ENCODE data around the gene CAMTA1. TPM values are rescaled to one million over a fixed set of nuclear protein-coding genes. Genes with fewer than 3 reads are reported as not detected.

CAMTA1 gene
- polyA plus RNA-seq, 1 of the 3 experiments (the other 2 are of a cell fraction), result 63.1 TPM

DNA sequence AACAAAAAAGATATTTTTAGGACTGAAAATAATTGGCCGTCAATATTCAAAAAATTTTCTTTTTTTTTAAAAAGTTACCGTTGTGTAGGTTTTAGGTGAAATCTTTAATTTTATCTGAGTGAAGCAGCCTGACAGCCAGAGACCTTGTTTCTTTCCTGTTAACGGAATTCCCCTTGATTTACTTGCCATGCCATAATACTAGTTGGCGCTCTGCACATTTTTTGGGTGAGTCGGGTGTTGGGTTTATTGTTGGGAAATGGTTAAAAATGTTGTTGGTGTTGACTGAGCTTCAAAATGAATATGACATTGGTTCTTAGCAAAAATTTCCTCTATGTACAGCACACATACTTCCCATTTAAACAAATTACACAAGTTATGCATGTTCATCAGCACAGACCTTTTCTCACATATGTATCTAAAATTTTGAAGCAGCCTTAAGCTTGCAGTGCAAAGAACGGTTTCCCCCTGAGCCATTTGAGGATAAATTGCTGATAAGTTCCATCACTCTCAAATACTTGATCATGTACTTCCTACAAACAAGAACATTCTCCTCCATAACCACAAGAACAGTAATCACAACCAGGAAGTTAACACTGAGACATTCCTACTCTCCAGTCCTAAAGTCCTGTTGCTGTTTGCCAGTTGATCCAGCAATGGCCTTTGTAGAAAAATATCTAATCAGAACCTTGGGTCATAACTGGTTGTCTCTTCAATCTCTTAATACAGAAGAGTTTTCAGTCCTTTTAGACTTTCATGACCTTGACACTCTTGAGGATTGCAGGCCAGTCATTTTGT is 34.2 kb downstream of the CAMTA1 start:
- TF ChIP-seq MEF2A (IDR thresholded peaks at IDR 0.05; ENCODE audit: borderline replicate concordance, low read depth) (no peak), EZH2phosphoT487 (IDR thresholded peaks at IDR 0.05; ENCODE audit: borderline replicate concordance, low read depth) (no peak), NFIC (IDR thresholded peaks at IDR 0.05; ENCODE audit: borderline replicate concordance) (no peak), USF2 (IDR thresholded peaks at IDR 0.05; ENCODE audit: borderline replicate concordance, low read depth, low read length) (no peak), SMC3 (IDR thresholded peaks at IDR 0.05; ENCODE audit: low read depth, low read length) (no peak)
- TF ChIP-seq, protein P1, sequence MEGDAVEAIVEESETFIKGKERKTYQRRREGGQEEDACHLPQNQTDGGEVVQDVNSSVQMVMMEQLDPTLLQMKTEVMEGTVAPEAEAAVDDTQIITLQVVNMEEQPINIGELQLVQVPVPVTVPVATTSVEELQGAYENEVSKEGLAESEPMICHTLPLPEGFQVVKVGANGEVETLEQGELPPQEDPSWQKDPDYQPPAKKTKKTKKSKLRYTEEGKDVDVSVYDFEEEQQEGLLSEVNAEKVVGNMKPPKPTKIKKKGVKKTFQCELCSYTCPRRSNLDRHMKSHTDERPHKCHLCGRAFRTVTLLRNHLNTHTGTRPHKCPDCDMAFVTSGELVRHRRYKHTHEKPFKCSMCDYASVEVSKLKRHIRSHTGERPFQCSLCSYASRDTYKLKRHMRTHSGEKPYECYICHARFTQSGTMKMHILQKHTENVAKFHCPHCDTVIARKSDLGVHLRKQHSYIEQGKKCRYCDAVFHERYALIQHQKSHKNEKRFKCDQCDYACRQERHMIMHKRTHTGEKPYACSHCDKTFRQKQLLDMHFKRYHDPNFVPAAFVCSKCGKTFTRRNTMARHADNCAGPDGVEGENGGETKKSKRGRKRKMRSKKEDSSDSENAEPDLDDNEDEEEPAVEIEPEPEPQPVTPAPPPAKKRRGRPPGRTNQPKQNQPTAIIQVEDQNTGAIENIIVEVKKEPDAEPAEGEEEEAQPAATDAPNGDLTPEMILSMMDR (IDR thresholded peaks at IDR 0.05), result no peak
- no peak overlapping the region for H3K9ac ChIP-seq
- peaks cover 55% of the 10 kb centered on the region for H3K79me2 ChIP-seq (ENCODE audit: insufficient read depth)
- POLR2A ChIA-PET, result no interaction called here
- no peak overlapping the region for H3K4me3 ChIP-seq (ENCODE audit: low read depth in 2 of 2, low read length in 1 of 2)
- H3K4me2 ChIP-seq, result peak overlapping the region; percentile 6; the same call in 1 of the 2 replicates
- DNase-seq, result no peak
- H3K27ac ChIP-seq (ENCODE audit: low read depth in 2 of 2, low read length in 1 of 2), result peak overlapping the region; percentile 37 to 47; a peak in 3 of 4 replicates
- peaks cover 2 to 4% of the 10 kb centered on the region in 2 experiments for H3K36me3 ChIP-seq (replicated peaks in 1 of 2; ENCODE audit: control insufficient read depth in 1 of 2, insufficient read depth in 2 of 2, low read length in 1 of 2)
- no peak overlapping the region for H2AFZ ChIP-seq (ENCODE audit: low read depth)
- peaks cover 12% of the 10 kb centered on the region for H3F3A ChIP-seq (replicated peaks; ENCODE audit: insufficient read depth)
- H3K27me3 ChIP-seq (ENCODE audit: insufficient read depth), result no peaks in the 10 kb centered on the region
- no peaks in the 10 kb centered on the region for H3K9me2 ChIP-seq
- no peaks in the 10 kb centered on the region for H3K9me3 ChIP-seq
- CTCF ChIA-PET, result no interaction called here
- H4K20me1 ChIP-seq (ENCODE audit: insufficient read depth), result peaks cover 7% of the 10 kb centered on the region; the same call in 1 of the 2 replicates
- WGBS (ENCODE audit: low lambda C conversion rate), result 89% methylated on average over 6 of the region's 6 CpGs
- peaks cover 0 to 2% of the 10 kb centered on the region in 2 experiments; a peak in 3 of 4 replicates for H3K4me1 ChIP-seq (ENCODE audit: control insufficient read depth in 1 of 2, insufficient read depth in 2 of 2, low read depth in 1 of 2, low read length in 1 of 2)

- Histone ChIP-seq H3K9me3 (no peaks in the 10 kb centered on the region), H3K4me3 (ENCODE audit: low read depth in 2 of 2, low read length in 1 of 2) (no peak overlapping the region), H3K4me2 (no peak overlapping the region), H4K20me1 (ENCODE audit: insufficient read depth) (peaks cover 7% of the 10 kb centered on the region; the same call in 1 of the 2 replicates), H3K27ac (ENCODE audit: low read depth in 2 of 2, low read length in 1 of 2) (no peak overlapping the region), H2AFZ (ENCODE audit: low read depth) (no peak overlapping the region), H3F3A (replicated peaks; ENCODE audit: insufficient read depth) (peaks cover 20% of the 10 kb centered on the region), H3K79me2 (ENCODE audit: insufficient read depth) (peaks cover 41% of the 10 kb centered on the region), H3K4me1 (ENCODE audit: control insufficient read depth in 1 of 2, insufficient read depth in 2 of 2, low read depth in 1 of 2, low read length in 1 of 2) (peaks cover 0 to 2% of the 10 kb centered on the region in 2 experiments; a peak in 3 of 4 replicates), H3K9me2 (no peaks in the 10 kb centered on the region), H3K27me3 (ENCODE audit: insufficient read depth) (no peaks in the 10 kb centered on the region), H3K36me3 (replicated peaks in 1 of 2; ENCODE audit: control insufficient read depth in 1 of 2, insufficient read depth in 2 of 2, low read length in 1 of 2) (peaks cover 8 to 12% of the 10 kb centered on the region in 2 experiments), H3K9ac (no peak overlapping the region)
- DNase-seq, result no peak
- CTCF ChIA-PET, result interaction anchor here (0.7 kb wide), 1 partner anchor 249 kb away, joined by 3 read pairs; no protein-coding TSS in a partner anchor
- 86% methylated on average over 2 of the region's 2 CpGs for WGBS (ENCODE audit: low lambda C conversion rate)
- POLR2A ChIA-PET, result no interaction called here
- no peak for TF ChIP-seq FOXM1 (IDR thresholded peaks at IDR 0.05; ENCODE audit: low read depth)
- no peak for TF ChIP-seq TAF1 (IDR thresholded peaks at IDR 0.05; ENCODE audit: borderline replicate concordance, low read depth, low read length)
- no peak for TF ChIP-seq POLR2AphosphoS5 (IDR thresholded peaks at IDR 0.05; ENCODE audit: low read depth, low read length)
- no peak for TF ChIP-seq RFX5 (IDR thresholded peaks at IDR 0.05; ENCODE audit: low read length)
- TF ChIP-seq SMC3 (IDR thresholded peaks at IDR 0.05; ENCODE audit: low read depth, low read length), result no peak
- TF ChIP-seq SIN3A (IDR thresholded peaks at IDR 0.05; ENCODE audit: borderline replicate concordance, low read depth, low read length), result no peak
- no peak for TF ChIP-seq GABPA (IDR thresholded peaks at IDR 0.05; ENCODE audit: low read depth)
- TF ChIP-seq, protein P2, sequence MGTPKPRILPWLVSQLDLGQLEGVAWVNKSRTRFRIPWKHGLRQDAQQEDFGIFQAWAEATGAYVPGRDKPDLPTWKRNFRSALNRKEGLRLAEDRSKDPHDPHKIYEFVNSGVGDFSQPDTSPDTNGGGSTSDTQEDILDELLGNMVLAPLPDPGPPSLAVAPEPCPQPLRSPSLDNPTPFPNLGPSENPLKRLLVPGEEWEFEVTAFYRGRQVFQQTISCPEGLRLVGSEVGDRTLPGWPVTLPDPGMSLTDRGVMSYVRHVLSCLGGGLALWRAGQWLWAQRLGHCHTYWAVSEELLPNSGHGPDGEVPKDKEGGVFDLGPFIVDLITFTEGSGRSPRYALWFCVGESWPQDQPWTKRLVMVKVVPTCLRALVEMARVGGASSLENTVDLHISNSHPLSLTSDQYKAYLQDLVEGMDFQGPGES (IDR thresholded peaks at IDR 0.05; ENCODE audit: low read depth, low read length), result no peak
- TF ChIP-seq YY1 (IDR thresholded peaks at IDR 0.05; ENCODE audit: low read depth), result no peak
- TF ChIP-seq TCF12 (IDR thresholded peaks at IDR 0.05), result no peak
- TF ChIP-seq, protein P3, sequence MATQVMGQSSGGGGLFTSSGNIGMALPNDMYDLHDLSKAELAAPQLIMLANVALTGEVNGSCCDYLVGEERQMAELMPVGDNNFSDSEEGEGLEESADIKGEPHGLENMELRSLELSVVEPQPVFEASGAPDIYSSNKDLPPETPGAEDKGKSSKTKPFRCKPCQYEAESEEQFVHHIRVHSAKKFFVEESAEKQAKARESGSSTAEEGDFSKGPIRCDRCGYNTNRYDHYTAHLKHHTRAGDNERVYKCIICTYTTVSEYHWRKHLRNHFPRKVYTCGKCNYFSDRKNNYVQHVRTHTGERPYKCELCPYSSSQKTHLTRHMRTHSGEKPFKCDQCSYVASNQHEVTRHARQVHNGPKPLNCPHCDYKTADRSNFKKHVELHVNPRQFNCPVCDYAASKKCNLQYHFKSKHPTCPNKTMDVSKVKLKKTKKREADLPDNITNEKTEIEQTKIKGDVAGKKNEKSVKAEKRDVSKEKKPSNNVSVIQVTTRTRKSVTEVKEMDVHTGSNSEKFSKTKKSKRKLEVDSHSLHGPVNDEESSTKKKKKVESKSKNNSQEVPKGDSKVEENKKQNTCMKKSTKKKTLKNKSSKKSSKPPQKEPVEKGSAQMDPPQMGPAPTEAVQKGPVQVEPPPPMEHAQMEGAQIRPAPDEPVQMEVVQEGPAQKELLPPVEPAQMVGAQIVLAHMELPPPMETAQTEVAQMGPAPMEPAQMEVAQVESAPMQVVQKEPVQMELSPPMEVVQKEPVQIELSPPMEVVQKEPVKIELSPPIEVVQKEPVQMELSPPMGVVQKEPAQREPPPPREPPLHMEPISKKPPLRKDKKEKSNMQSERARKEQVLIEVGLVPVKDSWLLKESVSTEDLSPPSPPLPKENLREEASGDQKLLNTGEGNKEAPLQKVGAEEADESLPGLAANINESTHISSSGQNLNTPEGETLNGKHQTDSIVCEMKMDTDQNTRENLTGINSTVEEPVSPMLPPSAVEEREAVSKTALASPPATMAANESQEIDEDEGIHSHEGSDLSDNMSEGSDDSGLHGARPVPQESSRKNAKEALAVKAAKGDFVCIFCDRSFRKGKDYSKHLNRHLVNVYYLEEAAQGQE (IDR thresholded peaks at IDR 0.05; ENCODE audit: low read depth, low read length), result no peak
- TF ChIP-seq RCOR1 (IDR thresholded peaks at IDR 0.05; ENCODE audit: low read length), result no peak
These were observed 35.6 kb downstream of the CAMTA1 start for GRCh38 chr1:6820899-6821298.
